Neural cell (in vitro differentiated cells): ENCODE data around the gene EML6. TPM values are rescaled to one million over a fixed set of nuclear protein-coding genes. Genes with fewer than 3 reads are reported as not detected.

Source experiments
- H2AFZ ChIP-seq: fragments of 200-600, 300-800 bp; sonication (generic), shearing (Covaris generic); 2 replicates; pipeline ENCODE4 v1.6.0; 2014; ENCODE audit warnings: low read depth, mild to moderate bottlenecking, antibody characterized with exemption, low read length, moderate library complexity
- H3F3A ChIP-seq: fragments of 200-600 bp; shearing (Covaris generic); 2 replicates; pipeline ENCODE4 v1.6.1; 2016; ENCODE audit warnings: mild to moderate bottlenecking, moderate library complexity, mixed read lengths, antibody characterized with exemption, low read length; ENCODE audit not compliant: insufficient read depth, poor library complexity, severe bottlenecking
- H3K27ac ChIP-seq: fragments of 200-600, 300-800 bp; sonication (generic), shearing (Covaris generic); 2 replicates; pipeline ENCODE4 v1.5.1; 2014; ENCODE audit warnings: mild to moderate bottlenecking, low read length, moderate library complexity
- H3K27me3 ChIP-seq: fragments of 300-800, 200-600 bp; sonication (generic), shearing (Covaris generic); 2 replicates; pipeline ENCODE4 v1.6.0; 2014; ENCODE audit warnings: mild to moderate bottlenecking, low read depth, low read length, moderate library complexity; ENCODE audit not compliant: insufficient read depth
- H3K36me3 ChIP-seq: fragments of 300-800, 200-600 bp; sonication (generic), shearing (Covaris generic); 2 replicates; pipeline ENCODE4 v1.5.1; 2014; ENCODE audit warnings: mild to moderate bottlenecking, antibody characterized with exemption, low read length, moderate library complexity; ENCODE audit not compliant: insufficient read depth
- H3K4me2 ChIP-seq: fragments of 300-800, 200-600 bp; sonication (generic), shearing (Covaris generic); 2 replicates; pipeline ENCODE4 v1.6.0; 2014; ENCODE audit warnings: mild to moderate bottlenecking, low read length
- H3K4me3 ChIP-seq: fragments of 300-800, 200-600 bp; sonication (generic), shearing (Covaris generic); 2 replicates; pipeline ENCODE4 v1.5.1; 2014; ENCODE audit warnings: mild to moderate bottlenecking, low read length, moderate library complexity
- H3K79me2 ChIP-seq: fragments of 200-600 bp; shearing (Covaris generic); replicated peaks from 2 replicates; pipeline ENCODE4 v1.6.0; 2014; ENCODE audit warnings: mild to moderate bottlenecking, low read length, moderate library complexity; ENCODE audit not compliant: insufficient read depth
- H3K9ac ChIP-seq: fragments of 300-800, 200-600 bp; sonication (generic), shearing (Covaris generic); 2 replicates; pipeline ENCODE4 v1.6.1; 2016; ENCODE audit warnings: mild to moderate bottlenecking, low read length, mixed read lengths
- H3K9me2 ChIP-seq: fragments of 200-600 bp; shearing (Covaris generic); 2 replicates; pipeline ENCODE4 v1.6.1; 2016; ENCODE audit warnings: mild to moderate bottlenecking, low read length, mixed read lengths; ENCODE audit not compliant: insufficient read depth
- H3K9me3 ChIP-seq: fragments of 200-600, 300-800 bp; sonication (generic), shearing (Covaris generic); 2 replicates; pipeline ENCODE4 v1.6.1; 2016; ENCODE audit warnings: mild to moderate bottlenecking, mixed run types, low read length, moderate library complexity, mixed read lengths
- H4K20me1 ChIP-seq: fragments of 200-600 bp; shearing (Covaris generic); 2 replicates; pipeline ENCODE4 v1.6.1; 2016; ENCODE audit warnings: mild to moderate bottlenecking, mixed run types; ENCODE audit not compliant: insufficient read depth
- CTCF ChIP-seq: fragments of 450-650 bp; IDR thresholded peaks from 2 replicates; pipeline ENCODE4 v1.5.1; 2014; ENCODE audit warnings: antibody characterized with exemption, mild to moderate bottlenecking, moderate library complexity; ENCODE audit not compliant: poor library complexity, severe bottlenecking
- EP300 ChIP-seq: fragments of 450-650 bp; conservative IDR thresholded peaks from 2 replicates; pipeline ENCODE4 v1.6.1; 2014; ENCODE audit warnings: antibody characterized with exemption, mild to moderate bottlenecking, moderate library complexity; ENCODE audit not compliant: poor library complexity, severe bottlenecking
- EZH2 ChIP-seq: fragments of 200-600, 300-800 bp; shearing (Covaris generic), sonication (generic); IDR thresholded peaks from 2 replicates; pipeline ENCODE4 v1.6.1; 2014; ENCODE audit warnings: antibody characterized with exemption, low read length, borderline replicate concordance, mild to moderate bottlenecking; ENCODE audit not compliant: insufficient read depth, poor library complexity, severe bottlenecking
- MXI1 ChIP-seq: fragments of 450-650 bp; conservative IDR thresholded peaks from 2 replicates; pipeline ENCODE4 v1.6.1; 2014; ENCODE audit warnings: antibody characterized with exemption, mild to moderate bottlenecking; ENCODE audit not compliant: poor library complexity, severe bottlenecking
- POLR2AphosphoS5 ChIP-seq: IDR thresholded peaks from 2 replicates; pipeline ENCODE4 v1.6.1; 2012
- RAD21 ChIP-seq: fragments of 450-650 bp; conservative IDR thresholded peaks from 2 replicates; pipeline ENCODE4 v1.6.1; 2014; ENCODE audit warnings: antibody characterized with exemption, mild to moderate bottlenecking, moderate library complexity
- REST ChIP-seq: IDR thresholded peaks from 2 replicates; pipeline ENCODE4 v1.6.1; 2012; ENCODE audit warnings: borderline replicate concordance
- SMC3 ChIP-seq: fragments of 450-650 bp; conservative IDR thresholded peaks from 2 replicates; pipeline ENCODE4 v1.6.1; 2014; ENCODE audit warnings: antibody characterized with exemption, mild to moderate bottlenecking, moderate library complexity; ENCODE audit not compliant: poor library complexity
- TAF1 ChIP-seq: IDR thresholded peaks from 2 replicates; pipeline ENCODE4 v1.6.1; 2012; ENCODE audit warnings: low read depth
- polyA plus RNA-seq: library from polyadenylated mRNA; depleted of rRNA; stranded (reverse); fragments of >200 nt; gene quantifications from 2 replicates; pipeline ENCODE4 v1.2.3, GENCODE V29; 2014

EML6 gene
- polyA plus RNA-seq, 1 donor from 2014 or later = 13.4 TPM

DNA sequence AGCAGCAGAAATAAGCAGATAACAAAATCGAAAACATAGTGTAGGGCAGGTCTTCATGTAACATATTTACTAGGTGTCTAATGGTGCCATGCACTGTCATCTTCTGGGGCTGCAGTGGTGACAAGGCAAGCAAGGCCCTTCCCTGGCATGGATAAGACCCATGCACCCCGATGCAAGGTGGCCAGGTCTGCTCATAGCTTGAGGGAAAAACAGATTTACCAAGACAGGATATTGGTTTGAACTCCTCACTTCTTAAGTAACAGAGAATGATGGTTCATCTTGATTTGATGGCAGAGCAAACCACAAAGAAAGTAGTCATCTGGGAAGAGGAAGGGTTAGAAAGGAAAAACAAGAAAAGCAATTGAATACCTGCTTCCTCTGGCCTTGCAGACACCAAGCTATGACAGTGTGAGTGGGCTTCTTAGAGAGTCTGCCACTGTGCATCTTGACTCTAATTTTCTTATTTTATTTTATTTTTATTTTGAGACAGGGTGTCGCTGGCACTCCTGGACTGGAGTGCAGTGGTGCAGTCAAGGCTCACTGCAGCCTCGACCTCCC, 35.8 kb upstream of the EML6 start:
- Histone ChIP-seq H3K9ac (no peak overlapping the region), H3K9me3 (no peaks in the 10 kb centered on the region), H2AFZ (no peak overlapping the region), H4K20me1 (no peaks in the 10 kb centered on the region), H3F3A (no peaks in the 10 kb centered on the region), H3K4me2 (no peak overlapping the region), H3K4me3 (no peak overlapping the region), H3K27ac (no peak overlapping the region), H3K79me2 (no peaks in the 10 kb centered on the region), H3K36me3 (no peaks in the 10 kb centered on the region), H3K27me3 (no peaks in the 10 kb centered on the region), H3K9me2 (no peaks in the 10 kb centered on the region)
- TF ChIP-seq RAD21 (no peak), SMC3 (no peak), POLR2AphosphoS5 (no peak), CTCF (no peak), MXI1 (no peak), EP300 (no peak), REST (no peak), TAF1 (no peak), EZH2 (no peak)

GRCh38 chr2:54691445-54692135, 31.9 kb upstream of the EML6 start:
- Histone ChIP-seq H3K27me3 (no peaks in the 10 kb centered on the region), H3K9me2 (no peaks in the 10 kb centered on the region), H3F3A (no peaks in the 10 kb centered on the region), H3K79me2 (no peaks in the 10 kb centered on the region), H3K27ac (peak overlapping the region; percentile 23), H3K9ac (peak overlapping the region; percentile 10), H3K4me3 (peak overlapping the region; percentile 7), H3K9me3 (no peaks in the 10 kb centered on the region), H3K36me3 (no peaks in the 10 kb centered on the region), H4K20me1 (no peaks in the 10 kb centered on the region), H3K4me2 (no peak overlapping the region), H2AFZ (peak overlapping the region; percentile 21)
- peak; percentile 24 for TF ChIP-seq RAD21
- no peak for TF ChIP-seq CTCF
- TF ChIP-seq POLR2AphosphoS5 = peak; percentile 67
- peak; percentile 92 for TF ChIP-seq EP300
- TF ChIP-seq SMC3 = no peak
